Raji (cell line): Measurements from ENCODE around the gene FLNB.

Experiments used
- POLR2A ChIP-seq: IDR thresholded peaks from 2 replicates; pipeline ENCODE4 v1.6.1; 2011; ENCODE audit warnings: low read depth, low read length, control low read depth; ENCODE audit not compliant: insufficient read depth

Gene FLNB

GRCh38 chr3:58218904-58219303, 210.7 kb downstream of the FLNB start:
- TF ChIP-seq POLR2A = no peak
